C4-2B (cell line): ENCODE data around the gene PSORS1C2.

ENCODE experiments used
- H3K27ac ChIP-seq: fragments of 450-650 bp; 2 replicates; pipeline ENCODE4 v1.5.1; 2017
- ZFX ChIP-seq: fragments of 450-650 bp; IDR thresholded peaks from 2 replicates; pipeline ENCODE4 v1.6.1; 2017
- TF ChIP-seq, protein P1 (sequence below): fragments of 450-650 bp; conservative IDR thresholded peaks from 2 replicates; pipeline ENCODE4 v1.5.1; 2017; ENCODE audit warnings: mild to moderate bottlenecking

Gene PSORS1C2

DNA sequence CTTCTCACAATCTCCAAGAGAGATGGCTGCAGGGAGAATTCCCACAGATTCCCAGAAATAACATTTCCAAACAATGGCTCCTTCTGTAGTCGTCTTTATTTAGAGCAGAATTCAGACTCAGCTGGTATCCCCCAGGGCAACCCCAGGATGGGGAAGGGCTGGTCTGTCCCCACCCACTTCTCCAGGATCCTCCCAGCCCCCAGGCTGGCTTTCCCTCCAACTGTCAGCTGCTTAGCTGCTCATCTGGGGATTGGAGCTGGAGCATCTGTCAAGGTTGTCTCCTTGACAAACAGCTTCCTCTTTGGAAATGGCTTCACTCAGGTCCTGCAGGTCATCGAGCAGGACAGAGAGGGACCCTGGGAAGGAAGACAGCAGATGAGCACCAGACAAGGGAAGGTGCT lies 3.5 kb upstream of the PSORS1C2 start:
- TF ChIP-seq, protein P1, sequence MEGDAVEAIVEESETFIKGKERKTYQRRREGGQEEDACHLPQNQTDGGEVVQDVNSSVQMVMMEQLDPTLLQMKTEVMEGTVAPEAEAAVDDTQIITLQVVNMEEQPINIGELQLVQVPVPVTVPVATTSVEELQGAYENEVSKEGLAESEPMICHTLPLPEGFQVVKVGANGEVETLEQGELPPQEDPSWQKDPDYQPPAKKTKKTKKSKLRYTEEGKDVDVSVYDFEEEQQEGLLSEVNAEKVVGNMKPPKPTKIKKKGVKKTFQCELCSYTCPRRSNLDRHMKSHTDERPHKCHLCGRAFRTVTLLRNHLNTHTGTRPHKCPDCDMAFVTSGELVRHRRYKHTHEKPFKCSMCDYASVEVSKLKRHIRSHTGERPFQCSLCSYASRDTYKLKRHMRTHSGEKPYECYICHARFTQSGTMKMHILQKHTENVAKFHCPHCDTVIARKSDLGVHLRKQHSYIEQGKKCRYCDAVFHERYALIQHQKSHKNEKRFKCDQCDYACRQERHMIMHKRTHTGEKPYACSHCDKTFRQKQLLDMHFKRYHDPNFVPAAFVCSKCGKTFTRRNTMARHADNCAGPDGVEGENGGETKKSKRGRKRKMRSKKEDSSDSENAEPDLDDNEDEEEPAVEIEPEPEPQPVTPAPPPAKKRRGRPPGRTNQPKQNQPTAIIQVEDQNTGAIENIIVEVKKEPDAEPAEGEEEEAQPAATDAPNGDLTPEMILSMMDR, result no peak
- TF ChIP-seq ZFX, result no peak
- H3K27ac ChIP-seq, result no peak overlapping the region

DNA sequence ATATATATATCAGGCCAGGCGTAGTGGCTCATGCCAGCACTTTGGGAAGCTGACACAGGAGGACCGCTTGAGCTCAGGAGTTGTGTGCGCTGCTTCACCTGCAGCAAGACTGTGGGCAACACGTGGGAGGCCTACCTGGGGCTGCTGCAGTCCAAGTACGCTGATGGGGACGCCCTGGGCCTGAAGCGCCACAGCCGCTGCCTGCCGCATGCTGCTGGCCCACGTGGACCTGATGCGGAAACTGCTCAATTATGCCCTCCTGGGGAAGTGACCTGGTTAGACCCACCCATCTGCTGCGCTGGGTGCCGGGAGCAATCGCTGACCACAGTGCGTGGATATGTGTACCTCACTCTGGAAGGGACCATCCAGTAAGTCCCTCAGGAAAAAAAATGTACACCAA lies 1.8 kb upstream of the PSORS1C2 start:
- no peak overlapping the region for H3K27ac ChIP-seq
- no peak for TF ChIP-seq ZFX
- TF ChIP-seq, protein P1, result no peak

DNA sequence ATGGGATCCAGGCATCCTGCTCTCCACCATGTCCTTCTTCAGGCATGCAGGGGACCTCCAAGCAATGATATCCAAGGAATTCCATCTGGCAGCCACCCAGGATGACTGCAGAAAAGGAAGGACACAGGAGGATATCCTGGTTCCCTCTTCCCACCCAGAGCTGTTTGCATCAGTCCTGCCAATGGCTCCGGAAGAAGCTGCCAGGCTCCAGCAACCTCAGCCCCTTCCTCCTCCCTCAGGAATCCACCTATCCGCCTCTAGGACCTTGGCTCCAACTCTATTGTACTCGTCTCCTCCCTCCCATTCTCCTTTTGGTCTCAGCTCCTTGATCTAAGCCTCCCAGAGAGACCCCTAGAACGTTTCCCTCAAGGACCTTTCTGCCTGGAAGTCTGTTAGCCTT lies 733 bp upstream of the PSORS1C2 start:
- H3K27ac ChIP-seq, result peak overlapping the region; percentile 4
- TF ChIP-seq ZFX, result no peak
- TF ChIP-seq, protein P1, result no peak

DNA sequence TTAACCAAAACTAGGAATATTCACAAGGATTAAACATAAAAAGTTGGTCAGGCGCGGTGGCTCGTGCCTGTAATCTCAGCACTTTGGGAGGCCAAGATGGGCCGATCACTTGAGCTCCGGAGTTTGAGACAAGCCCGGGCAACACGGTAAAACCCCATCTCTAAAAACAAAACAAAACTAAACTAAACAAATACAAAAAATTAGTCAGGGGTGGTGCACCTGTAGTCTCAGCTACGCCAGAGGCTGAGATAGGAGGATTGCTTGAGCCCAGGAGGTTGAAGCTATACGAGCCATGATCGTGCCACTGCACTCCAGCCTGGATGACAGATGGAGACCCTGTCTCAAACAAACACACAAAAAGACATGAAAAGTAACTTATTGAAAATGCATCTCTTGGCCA lies 3.2 kb downstream of the PSORS1C2 start:
- no peak overlapping the region for H3K27ac ChIP-seq
- no peak for TF ChIP-seq ZFX
- TF ChIP-seq, protein P1, result no peak

DNA sequence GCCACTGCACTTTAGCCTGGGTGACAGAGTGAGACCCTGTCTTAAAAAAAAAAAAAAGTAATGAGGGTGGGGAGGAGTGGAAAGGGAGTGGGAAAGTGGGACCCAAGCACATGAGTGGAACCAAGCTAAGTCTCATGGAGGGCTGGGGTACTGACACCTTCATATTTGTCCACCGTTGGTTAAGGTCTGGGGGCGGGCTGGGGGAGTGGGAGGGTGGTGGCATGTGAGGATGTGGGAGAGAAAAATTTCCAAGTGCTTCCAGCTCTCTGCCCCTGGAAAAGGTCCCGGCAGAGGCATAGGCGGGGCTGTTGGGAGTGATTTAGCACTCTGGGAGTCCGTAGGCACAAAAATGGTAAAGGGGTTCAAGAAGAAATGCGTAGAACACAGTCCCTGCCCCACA lies 6.1 kb downstream of the PSORS1C2 start:
- no peak overlapping the region for H3K27ac ChIP-seq
- TF ChIP-seq, protein P1, result no peak
- TF ChIP-seq ZFX, result no peak

DNA sequence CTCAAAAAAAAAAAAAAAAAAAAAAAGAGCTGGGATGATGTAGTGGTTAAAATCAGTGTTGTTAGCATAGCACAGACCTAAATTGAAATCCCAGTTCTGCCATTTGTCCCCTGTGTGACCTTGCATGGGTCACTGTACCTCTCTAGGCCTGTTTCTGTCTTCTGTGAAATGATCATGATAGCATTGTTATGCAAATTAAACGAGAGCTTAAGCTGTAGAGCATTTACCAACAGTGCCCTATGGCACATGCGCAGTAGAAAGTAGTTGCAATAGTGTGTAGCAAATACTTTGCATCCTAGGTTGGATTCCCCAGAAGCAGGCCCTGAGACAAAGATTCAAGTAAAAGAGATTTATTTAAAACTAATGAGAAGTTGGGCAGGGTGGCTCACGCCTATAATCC lies 7.3 kb downstream of the PSORS1C2 start:
- no peak overlapping the region for H3K27ac ChIP-seq
- TF ChIP-seq ZFX, result no peak
- TF ChIP-seq, protein P1, result no peak

DNA sequence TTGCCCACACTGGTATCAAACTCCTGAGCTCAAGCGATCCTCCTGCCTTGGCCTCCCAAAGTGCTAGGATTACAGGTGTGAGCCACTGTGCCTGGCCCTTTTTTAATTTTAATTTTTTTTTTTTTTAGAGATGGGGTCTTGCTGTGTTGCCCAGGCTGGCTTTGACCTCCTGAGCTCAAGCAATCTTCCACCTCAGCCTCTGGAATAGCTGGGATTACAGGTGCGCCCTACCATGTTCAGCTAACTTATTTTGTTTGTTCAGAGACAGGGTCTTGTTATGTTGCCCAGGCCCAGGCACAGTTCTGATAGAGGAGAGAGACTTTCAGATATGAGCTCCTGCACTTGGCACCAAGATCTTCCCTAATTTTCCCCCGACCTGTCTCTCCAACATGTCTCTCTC lies 8.1 kb downstream of the PSORS1C2 start:
- no peak for TF ChIP-seq ZFX
- TF ChIP-seq, protein P1, result no peak
- H3K27ac ChIP-seq, result no peak overlapping the region
